Measurements from ENCODE around the gene RNF130. TPM values are rescaled to one million over a fixed set of nuclear protein-coding genes. Genes with fewer than 3 reads are reported as not detected.
A peak's percentile ranks its signal among the peaks of the same experiment; 100 is the strongest.

Gene RNF130
- total and polyA plus RNA-seq, 2 of the 13 experiments (the other 11 are each of a cell fraction or from before 2014, with no cell fraction given) = 28.2 to 28.3 TPM

DNA sequence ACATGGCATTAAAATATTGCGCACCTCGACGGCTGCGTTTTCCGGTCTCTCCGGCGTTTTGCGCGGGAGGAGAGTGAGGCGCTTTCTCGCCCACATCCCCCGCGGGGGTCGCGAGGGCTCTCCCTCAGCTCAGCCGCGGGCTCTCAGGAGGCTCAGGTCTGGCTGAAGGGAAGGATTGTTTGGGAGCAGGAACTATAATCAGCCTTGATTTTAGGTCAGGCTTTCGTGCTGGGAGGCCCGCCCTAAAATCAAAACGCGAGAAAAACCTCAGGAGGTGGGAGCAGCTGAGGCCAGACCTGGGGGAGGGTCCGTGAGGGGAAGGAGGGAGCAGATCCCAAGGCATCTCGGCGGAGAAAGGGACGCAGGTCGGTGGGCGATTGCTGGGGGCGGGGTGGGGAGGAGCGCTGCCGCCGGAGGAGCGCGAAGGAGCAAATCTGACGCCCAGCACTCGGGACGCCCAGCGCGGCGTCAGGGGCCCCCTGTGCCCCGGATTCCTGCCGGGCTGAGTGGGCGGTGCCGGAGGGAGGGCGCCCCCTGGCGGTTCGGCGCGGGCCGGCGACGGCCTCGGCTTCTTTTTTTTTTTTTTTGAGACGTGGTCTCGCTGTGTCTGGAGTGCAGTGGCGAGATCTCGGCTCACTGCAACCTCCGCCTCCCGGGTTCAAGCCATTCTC, 18.7 kb upstream of the RNF130 start:
- in situ Hi-C loops (cut with HindIII; ENCODE audit: extremely low pct_ligation_motif_present, low pct_unique_long_range_greater_than_20kb) (loop anchor here (25.0 kb wide), 1 partner anchor 328 kb away; no protein-coding TSS in a partner anchor), intact Hi-C loops (cut with micrococcal nuclease; ENCODE audit: unreplicated experiment) (loop anchor here (1.0 to 2.0 kb wide), 3 partner anchors 181 to 327 kb away; partner anchors contain the start of gene MRNIP)
- Histone ChIP-seq H3K79me2 (ENCODE audit: insufficient read depth, low read length) (no peaks in the 10 kb centered on the region), H3K9me3 (ENCODE audit: low read length) (no peaks in the 10 kb centered on the region), H3K27ac (ENCODE audit: extremely low read length, insufficient read depth, low read length) (no peak overlapping the region), H3K4me2 (ENCODE audit: low read depth, low read length) (peak overlapping the region; percentile 62), H3K36me3 (replicated peaks in 1 of 2; ENCODE audit: control insufficient read depth in 1 of 2, insufficient read depth in 2 of 2, low read length in 2 of 2) (no peaks in the 10 kb centered on the region), H4K20me1 (ENCODE audit: insufficient read depth, low read length) (no peaks in the 10 kb centered on the region), H2AFZ (ENCODE audit: low read length) (peak overlapping the region; percentile 50), H3K9ac (ENCODE audit: insufficient read depth, low read depth, low read length) (peak overlapping the region; percentile 34; the same call in 1 of the 2 replicates), H3K27me3 (ENCODE audit: control insufficient read depth in 1 of 2, insufficient read depth in 2 of 2, low read length in 2 of 2) (peaks cover 1 to 4% of the 10 kb centered on the region in 2 experiments; a peak in 3 of 5 replicates), H3K4me3 (replicated peaks in 1 of 3; ENCODE audit: insufficient read depth in 1 of 3, low read depth in 2 of 3, low read length in 3 of 3) (peak overlapping the region; percentile 34 to 59 (median 52); a peak in 4 of 6 replicates), H3K4me1 (ENCODE audit: insufficient read depth, low read length) (peaks cover 14% of the 10 kb centered on the region; the same call in 1 of the 2 replicates)
- peak; percentile 36 for DNase-seq (ENCODE audit: low spot score)
- 36% methylated on average over 35 of the region's 58 CpGs for WGBS (ENCODE audit: low lambda C conversion rate)
- no peak for FAIRE-seq
- POLR2A ChIA-PET = no interaction called here
- ATAC-seq = peak; percentile 82
- no TSS peak for BruUV-seq (replicated peaks)
- CTCF ChIA-PET (ENCODE audit: low intra/inter-chr PET ratio, low total read pairs) = interaction anchor here (0.6 to 1.6 kb wide), 2 partner anchors 85 to 219 kb away, joined by 3 to 5 read pairs; no protein-coding TSS in a partner anchor
- TF ChIP-seq CHD4 (IDR thresholded peaks at IDR 0.05; ENCODE audit: borderline replicate concordance, low read length) (no peak), RFXANK (CRISPR knock-in tag; IDR thresholded peaks at IDR 0.05) (no peak), ZC3H4 (CRISPR knock-in tag; IDR thresholded peaks at IDR 0.05; ENCODE audit: borderline replicate concordance) (no peak), SRSF9 (IDR thresholded peaks at IDR 0.05; ENCODE audit: borderline replicate concordance, insufficient read depth, low read depth, low read length, poor library complexity, severe bottlenecking) (no peak), ZNF660 (CRISPR knock-in tag; IDR thresholded peaks at IDR 0.05; ENCODE audit: borderline replicate concordance, low read depth) (no peak), FOXK2 (IDR thresholded peaks at IDR 0.05) (no peak), ZNF234 (CRISPR knock-in tag; conservative IDR thresholded peaks at IDR 0.05) (no peak), DMAP1 (CRISPR knock-in tag; IDR thresholded peaks at IDR 0.05) (no peak), ATF1 (CRISPR knock-in tag; IDR thresholded peaks at IDR 0.05) (no peak), NAIF1 (CRISPR knock-in tag; IDR thresholded peaks at IDR 0.05; ENCODE audit: borderline replicate concordance) (no peak), STAT5B (CRISPR knock-in tag; IDR thresholded peaks at IDR 0.05) (no peak), JUND (CRISPR knock-in tag; IDR thresholded peaks at IDR 0.05) (no peak), PHB2 (IDR thresholded peaks at IDR 0.05; ENCODE audit: partially characterized antibody) (no peak), HOXA7 (CRISPR knock-in tag; IDR thresholded peaks at IDR 0.05) (no peak), POLR2A (IDR thresholded peaks at IDR 0.05; ENCODE audit: insufficient read depth in 1 of 2, low read depth in 2 of 2, low read length in 2 of 2) (no peak), IRX3 (CRISPR knock-in tag; IDR thresholded peaks at IDR 0.05; ENCODE audit: borderline replicate concordance, low read depth) (no peak), ZNF34 (CRISPR knock-in tag; IDR thresholded peaks at IDR 0.05; ENCODE audit: borderline replicate concordance) (no peak), AKAP8 (CRISPR knock-in tag; IDR thresholded peaks at IDR 0.05) (no peak), ZNF552 (CRISPR knock-in tag; IDR thresholded peaks at IDR 0.05; ENCODE audit: borderline replicate concordance) (no peak), ZNF788 (CRISPR knock-in tag; IDR thresholded peaks at IDR 0.05; ENCODE audit: borderline replicate concordance) (peak; percentile 35; the same call in 1 of the 2 replicates)
- TF ChIP-seq, protein P1, sequence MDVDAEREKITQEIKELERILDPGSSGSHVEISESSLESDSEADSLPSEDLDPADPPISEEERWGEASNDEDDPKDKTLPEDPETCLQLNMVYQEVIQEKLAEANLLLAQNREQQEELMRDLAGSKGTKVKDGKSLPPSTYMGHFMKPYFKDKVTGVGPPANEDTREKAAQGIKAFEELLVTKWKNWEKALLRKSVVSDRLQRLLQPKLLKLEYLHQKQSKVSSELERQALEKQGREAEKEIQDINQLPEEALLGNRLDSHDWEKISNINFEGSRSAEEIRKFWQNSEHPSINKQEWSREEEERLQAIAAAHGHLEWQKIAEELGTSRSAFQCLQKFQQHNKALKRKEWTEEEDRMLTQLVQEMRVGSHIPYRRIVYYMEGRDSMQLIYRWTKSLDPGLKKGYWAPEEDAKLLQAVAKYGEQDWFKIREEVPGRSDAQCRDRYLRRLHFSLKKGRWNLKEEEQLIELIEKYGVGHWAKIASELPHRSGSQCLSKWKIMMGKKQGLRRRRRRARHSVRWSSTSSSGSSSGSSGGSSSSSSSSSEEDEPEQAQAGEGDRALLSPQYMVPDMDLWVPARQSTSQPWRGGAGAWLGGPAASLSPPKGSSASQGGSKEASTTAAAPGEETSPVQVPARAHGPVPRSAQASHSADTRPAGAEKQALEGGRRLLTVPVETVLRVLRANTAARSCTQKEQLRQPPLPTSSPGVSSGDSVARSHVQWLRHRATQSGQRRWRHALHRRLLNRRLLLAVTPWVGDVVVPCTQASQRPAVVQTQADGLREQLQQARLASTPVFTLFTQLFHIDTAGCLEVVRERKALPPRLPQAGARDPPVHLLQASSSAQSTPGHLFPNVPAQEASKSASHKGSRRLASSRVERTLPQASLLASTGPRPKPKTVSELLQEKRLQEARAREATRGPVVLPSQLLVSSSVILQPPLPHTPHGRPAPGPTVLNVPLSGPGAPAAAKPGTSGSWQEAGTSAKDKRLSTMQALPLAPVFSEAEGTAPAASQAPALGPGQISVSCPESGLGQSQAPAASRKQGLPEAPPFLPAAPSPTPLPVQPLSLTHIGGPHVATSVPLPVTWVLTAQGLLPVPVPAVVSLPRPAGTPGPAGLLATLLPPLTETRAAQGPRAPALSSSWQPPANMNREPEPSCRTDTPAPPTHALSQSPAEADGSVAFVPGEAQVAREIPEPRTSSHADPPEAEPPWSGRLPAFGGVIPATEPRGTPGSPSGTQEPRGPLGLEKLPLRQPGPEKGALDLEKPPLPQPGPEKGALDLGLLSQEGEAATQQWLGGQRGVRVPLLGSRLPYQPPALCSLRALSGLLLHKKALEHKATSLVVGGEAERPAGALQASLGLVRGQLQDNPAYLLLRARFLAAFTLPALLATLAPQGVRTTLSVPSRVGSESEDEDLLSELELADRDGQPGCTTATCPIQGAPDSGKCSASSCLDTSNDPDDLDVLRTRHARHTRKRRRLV (CRISPR knock-in tag; IDR thresholded peaks at IDR 0.05) = no peak
